IPS-20b (cell line): Measurements from ENCODE around the gene KIAA1755.

Experiments used
- H3K27ac ChIP-seq: one replicate; pipeline ENCODE4 v1.5.1; 2013; ENCODE audit warnings: low read length
- H3K27me3 ChIP-seq: 2 replicates; pipeline ENCODE4 v1.6.1; 2013; ENCODE audit warnings: mild to moderate bottlenecking, low read length, inconsistent platforms; ENCODE audit not compliant: insufficient read depth
- H3K36me3 ChIP-seq: 2 replicates; pipeline ENCODE4 v1.6.1; 2013; ENCODE audit warnings: low read depth, mild to moderate bottlenecking, inconsistent platforms, low read length, moderate library complexity; ENCODE audit not compliant: insufficient read depth
- H3K4me1 ChIP-seq: 2 replicates; pipeline ENCODE4 v1.6.1; 2013; ENCODE audit warnings: mild to moderate bottlenecking, control low read depth, inconsistent platforms, low read length, moderate library complexity; ENCODE audit not compliant: insufficient read depth
- H3K4me3 ChIP-seq: 2 replicates; pipeline ENCODE4 v1.5.1; 2013; ENCODE audit warnings: mild to moderate bottlenecking, low read length, inconsistent platforms
- H3K9ac ChIP-seq: 2 replicates; pipeline ENCODE4 v1.6.1; 2013; ENCODE audit warnings: low read depth, mild to moderate bottlenecking, inconsistent platforms, low read length, moderate library complexity
- H3K9me3 ChIP-seq: 2 replicates; pipeline ENCODE4 v1.6.1; 2013; ENCODE audit warnings: mild to moderate bottlenecking, low read depth, low read length, inconsistent platforms; ENCODE audit not compliant: insufficient read depth

The KIAA1755 gene

GRCh38 chr20:38170826-38171674 is 89.5 kb downstream of the KIAA1755 start:
- Histone ChIP-seq H3K36me3 (no peaks in the 10 kb centered on the region), H3K9me3 (no peaks in the 10 kb centered on the region), H3K9ac (no peak overlapping the region), H3K4me3 (no peak overlapping the region), H3K27me3 (no peaks in the 10 kb centered on the region), H3K4me1 (peaks cover 6% of the 10 kb centered on the region; the same call in 1 of the 2 replicates), H3K27ac (no peak overlapping the region)

GRCh38 chr20:38170219-38170825 is 90.2 kb downstream of the KIAA1755 start:
- Histone ChIP-seq H3K9ac (no peak overlapping the region), H3K27ac (no peak overlapping the region)

GRCh38 chr20:38169636-38170193 is 90.8 kb downstream of the KIAA1755 start:
- H3K4me1 ChIP-seq = no peaks in the 10 kb centered on the region
- no peaks in the 10 kb centered on the region for H3K36me3 ChIP-seq
- no peak overlapping the region for H3K9ac ChIP-seq
- peaks cover 3% of the 10 kb centered on the region; the same call in 1 of the 2 replicates for H3K27me3 ChIP-seq
- H3K9me3 ChIP-seq = no peaks in the 10 kb centered on the region
- no peak overlapping the region for H3K27ac ChIP-seq
- no peak overlapping the region for H3K4me3 ChIP-seq

More at GRCh38 chr20:38170219-38170825, 90.2 kb downstream of the KIAA1755 start:
- no peaks in the 10 kb centered on the region for H3K27me3 ChIP-seq
- no peaks in the 10 kb centered on the region for H3K36me3 ChIP-seq
- peaks cover 4% of the 10 kb centered on the region; the same call in 1 of the 2 replicates for H3K4me1 ChIP-seq
- H3K4me3 ChIP-seq = no peak overlapping the region
- H3K9me3 ChIP-seq = no peaks in the 10 kb centered on the region

DNA sequence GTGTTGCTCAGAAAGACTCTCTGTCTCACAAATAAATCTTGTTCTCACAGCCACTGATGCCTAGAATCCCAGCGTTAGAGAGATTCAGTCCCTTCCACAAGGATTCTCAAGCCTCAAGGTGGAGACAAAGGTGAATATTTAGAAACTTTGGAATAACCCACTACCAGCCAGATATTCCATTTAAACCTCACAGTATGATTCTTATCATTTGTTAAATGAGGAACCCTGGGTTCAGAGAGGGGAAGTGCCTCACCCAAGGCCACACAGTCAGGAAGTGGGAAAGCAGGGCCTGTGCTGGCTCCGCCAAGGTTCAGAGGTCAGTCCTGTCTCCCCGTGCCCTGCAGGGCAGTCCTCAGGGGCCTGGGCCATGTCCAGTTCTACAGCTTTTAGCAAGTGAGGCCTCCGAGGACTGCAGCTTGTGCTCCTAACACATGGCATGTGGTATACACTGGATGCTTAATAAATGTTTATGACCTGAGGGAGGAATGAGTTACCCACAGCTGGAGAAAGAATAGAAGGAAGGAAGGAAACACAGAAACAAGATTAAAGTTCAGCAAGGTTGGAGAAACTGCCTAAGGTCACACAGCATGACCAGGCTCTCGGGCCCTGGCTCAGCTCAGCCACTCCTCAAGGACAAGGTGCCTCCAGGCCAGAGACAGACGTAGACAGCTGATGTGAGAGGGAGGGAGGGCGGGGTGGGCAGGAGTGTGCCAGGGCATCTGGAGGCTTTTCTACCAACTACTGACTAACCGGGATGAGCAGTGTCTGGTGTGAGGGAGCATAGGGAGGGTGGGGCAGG is 91.5 kb downstream of the KIAA1755 start:
- no peaks in the 10 kb centered on the region for H3K4me1 ChIP-seq
- no peak overlapping the region for H3K9ac ChIP-seq
- H3K4me3 ChIP-seq = no peak overlapping the region
- H3K27me3 ChIP-seq = peaks cover 9% of the 10 kb centered on the region
- H3K9me3 ChIP-seq = no peaks in the 10 kb centered on the region
- H3K27ac ChIP-seq = no peak overlapping the region
- no peaks in the 10 kb centered on the region for H3K36me3 ChIP-seq

- Histone ChIP-seq H3K36me3 (no peaks in the 10 kb centered on the region), H3K27me3 (peaks cover 9% of the 10 kb centered on the region), H3K9me3 (no peaks in the 10 kb centered on the region), H3K4me1 (no peaks in the 10 kb centered on the region), H3K27ac (no peak overlapping the region), H3K4me3 (no peak overlapping the region), H3K9ac (no peak overlapping the region)
Observed at GRCh38 chr20:38167851-38168760, 92.4 kb downstream of the KIAA1755 start.

GRCh38 chr20:38167328-38167850 is 93.1 kb downstream of the KIAA1755 start:
- no peaks in the 10 kb centered on the region for H3K36me3 ChIP-seq
- H3K27ac ChIP-seq = no peak overlapping the region
- H3K4me1 ChIP-seq = no peaks in the 10 kb centered on the region
- H3K4me3 ChIP-seq = no peak overlapping the region
- H3K9ac ChIP-seq = no peak overlapping the region
- peaks cover 9% of the 10 kb centered on the region for H3K27me3 ChIP-seq
- no peaks in the 10 kb centered on the region for H3K9me3 ChIP-seq

GRCh38 chr20:38166703-38167233 is 93.8 kb downstream of the KIAA1755 start:
- Histone ChIP-seq H3K27me3 (peaks cover 9% of the 10 kb centered on the region), H3K9ac (no peak overlapping the region), H3K4me3 (no peak overlapping the region), H3K4me1 (no peaks in the 10 kb centered on the region), H3K36me3 (no peaks in the 10 kb centered on the region), H3K9me3 (no peaks in the 10 kb centered on the region), H3K27ac (no peak overlapping the region)

DNA sequence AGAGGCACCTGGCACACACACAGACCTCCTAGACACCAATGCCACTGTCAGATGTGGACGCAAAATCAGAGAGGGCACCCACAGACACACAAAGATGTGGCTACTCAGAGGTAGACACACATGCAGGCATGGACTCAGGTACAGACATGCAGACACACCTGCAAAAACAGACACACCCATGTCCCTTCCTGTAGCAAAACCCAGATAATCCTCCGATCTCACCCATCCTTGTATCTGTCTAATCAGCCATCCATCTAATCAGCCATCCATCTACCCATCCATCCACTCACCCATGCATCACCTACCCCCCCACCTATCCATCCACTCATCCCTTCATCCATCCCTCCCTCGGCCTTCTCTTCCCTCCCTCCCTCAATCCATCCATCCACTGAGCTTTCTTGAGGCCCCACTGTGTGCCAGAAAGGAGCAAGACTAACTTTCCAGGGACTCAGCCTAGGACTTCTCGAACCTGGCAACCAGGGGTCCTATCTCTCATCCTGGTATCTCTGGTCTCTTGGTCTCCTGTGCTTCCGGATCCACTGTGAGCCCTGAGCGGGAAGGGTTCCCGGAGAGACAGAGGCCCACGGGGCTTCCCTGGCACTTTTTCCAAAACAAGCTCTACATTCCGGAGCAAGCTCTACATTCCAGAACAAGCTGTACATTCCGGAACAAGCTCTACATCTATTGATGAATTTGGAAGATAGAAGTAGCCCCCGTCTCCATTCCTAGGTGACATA is 94.4 kb downstream of the KIAA1755 start:
- Histone ChIP-seq H3K27me3 (peaks cover 9% of the 10 kb centered on the region), H3K36me3 (no peaks in the 10 kb centered on the region), H3K9me3 (no peaks in the 10 kb centered on the region), H3K4me3 (no peak overlapping the region), H3K27ac (no peak overlapping the region), H3K9ac (no peak overlapping the region), H3K4me1 (no peaks in the 10 kb centered on the region)

- Histone ChIP-seq H3K27me3 (peaks cover 9% of the 10 kb centered on the region), H3K27ac (no peak within 1 kb of the TSS), H3K36me3 (no peaks in the 10 kb centered on the region), H3K9me3 (no peaks in the 10 kb centered on the region), H3K9ac (no peak within 1 kb of the TSS), H3K4me1 (no peaks in the 10 kb centered on the region), H3K4me3 (peak within 1 kb of the TSS; percentile 53; the same call in 1 of the 2 replicates)
Observed at GRCh38 chr20:38165089-38165965, 95.2 kb downstream of the KIAA1755 start, which contains the start of gene TGM2. TGM2 (minus strand) TSS chr20:38165270; CDS start chr20:38165198, 72 bp downstream.
